MM.1S (cell line): ENCODE data around the gene NAGK.

Experiments used
- EZH2 ChIP-seq: fragments of 300-600 bp; sonication (generic); optimal IDR thresholded peaks from 2 replicates; pipeline ENCODE3; 2017; ENCODE audit warnings: low read depth, mild to moderate bottlenecking, antibody characterized with exemption, low read length, mixed read lengths
- TF ChIP-seq, protein P1 (sequence below): fragments of 300-600 bp; sonication (generic); IDR thresholded peaks from 2 replicates; pipeline ENCODE4 v1.5.1; 2016; ENCODE audit warnings: antibody characterized with exemption, low read length, mixed read lengths

DNA sequence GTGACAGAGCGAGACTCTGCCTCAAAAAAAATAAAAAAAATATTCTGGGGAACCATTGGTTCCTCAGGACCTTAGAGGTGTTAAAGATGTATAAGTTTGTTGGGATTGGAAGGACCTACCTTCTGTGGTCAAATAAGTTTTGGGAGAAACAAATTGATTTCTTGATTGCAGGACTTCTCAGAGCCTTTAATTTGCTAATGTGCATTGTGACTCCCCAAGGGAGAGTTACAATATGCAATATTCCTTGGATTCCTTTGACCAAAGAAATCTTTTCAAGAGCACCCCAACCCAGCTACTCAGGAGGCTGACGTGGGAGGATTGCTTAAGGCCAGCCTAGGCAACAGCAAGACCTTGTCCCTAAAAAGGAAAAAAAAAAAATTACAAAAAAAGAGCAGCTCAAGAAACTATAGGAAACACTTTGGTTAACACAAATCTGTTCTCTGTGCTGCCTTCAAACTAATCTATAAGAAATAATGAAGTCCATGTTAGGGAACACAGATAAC is 6.5 kb downstream of the NAGK start:
- TF ChIP-seq, protein P1, sequence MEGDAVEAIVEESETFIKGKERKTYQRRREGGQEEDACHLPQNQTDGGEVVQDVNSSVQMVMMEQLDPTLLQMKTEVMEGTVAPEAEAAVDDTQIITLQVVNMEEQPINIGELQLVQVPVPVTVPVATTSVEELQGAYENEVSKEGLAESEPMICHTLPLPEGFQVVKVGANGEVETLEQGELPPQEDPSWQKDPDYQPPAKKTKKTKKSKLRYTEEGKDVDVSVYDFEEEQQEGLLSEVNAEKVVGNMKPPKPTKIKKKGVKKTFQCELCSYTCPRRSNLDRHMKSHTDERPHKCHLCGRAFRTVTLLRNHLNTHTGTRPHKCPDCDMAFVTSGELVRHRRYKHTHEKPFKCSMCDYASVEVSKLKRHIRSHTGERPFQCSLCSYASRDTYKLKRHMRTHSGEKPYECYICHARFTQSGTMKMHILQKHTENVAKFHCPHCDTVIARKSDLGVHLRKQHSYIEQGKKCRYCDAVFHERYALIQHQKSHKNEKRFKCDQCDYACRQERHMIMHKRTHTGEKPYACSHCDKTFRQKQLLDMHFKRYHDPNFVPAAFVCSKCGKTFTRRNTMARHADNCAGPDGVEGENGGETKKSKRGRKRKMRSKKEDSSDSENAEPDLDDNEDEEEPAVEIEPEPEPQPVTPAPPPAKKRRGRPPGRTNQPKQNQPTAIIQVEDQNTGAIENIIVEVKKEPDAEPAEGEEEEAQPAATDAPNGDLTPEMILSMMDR, result no peak
- no peak for TF ChIP-seq EZH2
